ENCODE results near the gene DRG2.

The DRG2 gene

DNA sequence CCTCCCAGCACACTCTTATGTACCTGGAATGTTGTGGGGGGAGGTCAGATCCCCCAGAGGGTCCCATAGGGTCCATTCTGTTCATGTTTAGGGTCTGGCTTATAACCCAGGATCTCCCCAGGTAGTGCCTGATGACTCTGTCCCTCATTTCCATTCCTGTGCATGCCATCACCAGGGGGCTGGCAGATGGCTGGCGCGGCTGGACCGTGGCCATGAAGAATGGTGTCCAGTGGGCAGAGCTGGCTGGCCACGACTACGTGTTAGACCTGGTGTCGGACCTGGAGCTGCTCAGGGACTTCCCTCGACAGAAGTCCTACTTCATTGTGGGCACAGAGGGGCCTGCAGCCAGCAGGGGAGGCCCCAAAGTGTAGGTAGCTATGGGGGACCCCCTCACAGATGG is 60.8 kb downstream of the DRG2 start:
- no peak overlapping the region for H3K9ac ChIP-seq (ENCODE audit: low read depth in 1 of 2, low read length in 2 of 2)
- H3K27ac ChIP-seq (ENCODE audit: low read depth, low read length) = no peak overlapping the region
- no peaks in the 10 kb centered on the region for H3K36me3 ChIP-seq (ENCODE audit: control insufficient read depth in 1 of 2, insufficient read depth in 2 of 2, low read length in 2 of 2)
- peaks cover 0 to 8% of the 10 kb centered on the region in 2 donors for H3K4me1 ChIP-seq (ENCODE audit: control insufficient read depth in 1 of 2, insufficient read depth in 2 of 2, low read length in 2 of 2)
- H3K4me3 ChIP-seq (ENCODE audit: low read depth in 1 of 2, low read length in 2 of 2) = no peak overlapping the region
- H3K9me3 ChIP-seq (ENCODE audit: control insufficient read depth in 1 of 2, low read length in 2 of 2) = no peaks in the 10 kb centered on the region
- H3K27me3 ChIP-seq (ENCODE audit: control insufficient read depth in 1 of 2, insufficient read depth in 2 of 2, low read length in 2 of 2) = no peaks in the 10 kb centered on the region

- Histone ChIP-seq H3K4me3 (ENCODE audit: low read depth in 1 of 2, low read length in 2 of 2) (no peak overlapping the region), H3K4me1 (ENCODE audit: control insufficient read depth in 1 of 2, insufficient read depth in 2 of 2, low read length in 2 of 2) (peaks cover 3 to 11% of the 10 kb centered on the region in 2 donors), H3K9me3 (ENCODE audit: control insufficient read depth in 1 of 2, low read length in 2 of 2) (no peaks in the 10 kb centered on the region), H3K9ac (ENCODE audit: low read depth in 1 of 2, low read length in 2 of 2) (no peak overlapping the region), H3K36me3 (ENCODE audit: control insufficient read depth in 1 of 2, insufficient read depth in 2 of 2, low read length in 2 of 2) (no peaks in the 10 kb centered on the region), H3K27me3 (ENCODE audit: control insufficient read depth in 1 of 2, insufficient read depth in 2 of 2, low read length in 2 of 2) (no peaks in the 10 kb centered on the region), H3K27ac (ENCODE audit: low read depth, low read length) (no peak overlapping the region)
These were observed 63.5 kb downstream of the DRG2 start for GRCh38 chr17:18151290-18151689.

DNA sequence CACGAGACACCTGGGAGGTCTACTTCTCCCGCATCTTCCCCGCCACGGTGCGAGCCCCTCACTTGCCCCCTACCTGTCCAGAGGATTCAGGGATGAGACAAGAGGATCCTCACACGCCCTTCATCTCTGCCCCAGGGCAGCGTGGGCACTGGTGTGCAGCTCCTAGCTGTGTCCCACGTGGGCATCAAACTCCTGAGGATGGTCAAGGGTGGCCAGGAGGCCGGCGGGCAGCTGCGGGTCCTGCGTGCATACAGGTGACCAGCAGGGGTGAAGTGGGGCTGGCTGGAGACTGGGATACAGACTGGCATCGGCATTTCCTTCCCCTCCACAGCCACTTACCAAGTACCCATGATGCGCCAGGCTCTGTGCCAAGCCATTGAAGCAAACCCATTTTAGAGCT is 67.4 kb downstream of the DRG2 start:
- Histone ChIP-seq H3K4me1 (ENCODE audit: control insufficient read depth in 1 of 2, insufficient read depth in 2 of 2, low read length in 2 of 2) (peaks cover 9 to 18% of the 10 kb centered on the region in 2 donors), H3K9me3 (ENCODE audit: control insufficient read depth in 1 of 2, low read length in 2 of 2) (no peaks in the 10 kb centered on the region), H3K9ac (ENCODE audit: low read depth in 1 of 2, low read length in 2 of 2) (no peak overlapping the region), H3K36me3 (ENCODE audit: control insufficient read depth in 1 of 2, insufficient read depth in 2 of 2, low read length in 2 of 2) (no peaks in the 10 kb centered on the region), H3K4me3 (ENCODE audit: low read depth in 1 of 2, low read length in 2 of 2) (no peak overlapping the region), H3K27me3 (ENCODE audit: control insufficient read depth in 1 of 2, insufficient read depth in 2 of 2, low read length in 2 of 2) (no peaks in the 10 kb centered on the region), H3K27ac (ENCODE audit: low read depth, low read length) (no peak overlapping the region)

DNA sequence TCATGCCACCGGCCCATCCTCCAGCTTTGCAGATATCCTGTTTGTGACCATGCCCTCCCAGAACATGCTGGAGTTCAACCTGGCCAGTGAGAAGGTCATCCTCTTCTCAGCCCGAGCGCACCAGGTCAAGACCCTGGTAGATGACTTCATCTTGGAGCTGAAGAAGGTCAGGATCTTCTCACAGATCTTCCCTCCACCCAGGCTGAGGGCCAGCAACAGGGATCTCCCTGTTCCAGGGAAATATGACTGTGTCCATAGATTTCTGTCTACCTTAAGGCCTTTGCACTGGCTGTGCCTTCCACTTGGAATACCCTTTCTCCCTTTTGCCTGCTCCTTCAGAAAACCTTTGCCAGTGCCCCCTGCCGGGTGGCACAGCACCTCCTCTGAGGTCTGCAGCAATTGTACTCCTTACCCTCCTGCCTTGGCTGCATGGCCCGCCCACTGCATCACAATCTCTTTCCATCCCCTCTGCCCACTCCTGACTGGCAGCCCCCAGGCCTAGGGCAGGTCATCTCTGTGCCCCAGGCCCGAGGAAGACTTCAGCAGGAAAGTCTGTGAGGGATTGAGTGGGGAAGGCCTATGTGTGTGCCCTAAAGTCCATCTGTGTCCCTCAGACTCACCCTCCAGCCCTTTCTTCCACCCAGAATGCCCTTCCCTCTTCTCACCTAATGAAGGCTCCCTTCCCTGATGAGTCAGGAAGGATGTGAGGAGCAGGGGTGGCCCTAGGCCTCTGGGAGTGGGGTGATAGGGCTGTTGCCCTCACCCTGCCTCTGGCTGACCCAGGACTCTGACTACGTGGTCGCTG is 68.6 kb downstream of the DRG2 start:
- Histone ChIP-seq H3K36me3 (ENCODE audit: control insufficient read depth in 1 of 2, insufficient read depth in 2 of 2, low read length in 2 of 2) (no peaks in the 10 kb centered on the region), H3K4me1 (ENCODE audit: control insufficient read depth in 1 of 2, insufficient read depth in 2 of 2, low read length in 2 of 2) (peaks cover 9 to 18% of the 10 kb centered on the region in 2 donors)

DNA sequence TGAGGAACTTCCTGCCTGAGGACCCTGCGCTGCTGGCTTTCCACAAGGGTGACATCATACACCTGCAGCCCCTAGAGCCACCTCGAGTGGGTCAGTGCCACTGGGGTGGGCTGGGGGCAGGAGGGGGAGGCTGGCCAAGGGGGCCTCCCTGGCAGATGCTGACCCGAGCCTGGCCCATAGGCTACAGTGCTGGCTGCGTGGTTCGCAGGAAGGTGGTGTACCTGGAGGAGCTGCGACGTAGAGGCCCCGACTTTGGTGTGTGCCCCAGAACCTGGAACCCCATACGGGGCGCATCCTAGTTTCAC is 69.2 kb downstream of the DRG2 start:
- Histone ChIP-seq H3K4me3 (ENCODE audit: low read depth in 1 of 2, low read length in 2 of 2) (no peak overlapping the region), H3K9me3 (ENCODE audit: control insufficient read depth in 1 of 2, low read length in 2 of 2) (no peaks in the 10 kb centered on the region), H3K27me3 (ENCODE audit: control insufficient read depth in 1 of 2, insufficient read depth in 2 of 2, low read length in 2 of 2) (no peaks in the 10 kb centered on the region), H3K4me1 (ENCODE audit: control insufficient read depth in 1 of 2, insufficient read depth in 2 of 2, low read length in 2 of 2) (peaks cover 9 to 18% of the 10 kb centered on the region in 2 donors), H3K27ac (ENCODE audit: low read depth, low read length) (no peak overlapping the region), H3K36me3 (ENCODE audit: control insufficient read depth in 1 of 2, insufficient read depth in 2 of 2, low read length in 2 of 2) (no peaks in the 10 kb centered on the region), H3K9ac (ENCODE audit: low read depth in 1 of 2, low read length in 2 of 2) (no peak overlapping the region)

More for the DNA sequence above, 68.6 kb downstream of the DRG2 start:
- Histone ChIP-seq H3K27me3 (ENCODE audit: control insufficient read depth in 1 of 2, insufficient read depth in 2 of 2, low read length in 2 of 2) (no peaks in the 10 kb centered on the region), H3K27ac (ENCODE audit: low read depth, low read length) (no peak overlapping the region), H3K9ac (ENCODE audit: low read depth in 1 of 2, low read length in 2 of 2) (no peak overlapping the region), H3K4me3 (ENCODE audit: low read depth in 1 of 2, low read length in 2 of 2) (no peak overlapping the region), H3K9me3 (ENCODE audit: control insufficient read depth in 1 of 2, low read length in 2 of 2) (no peaks in the 10 kb centered on the region)
